ENCODE results near the gene SRSF6. TPM values are rescaled to one million over a fixed set of nuclear protein-coding genes. Genes with fewer than 3 reads are reported as not detected.
"Not testable (repeated sequence)": the region's sequence is repeated elsewhere in the genome, so short reads cannot be mapped to it uniquely, and the experiment has no call there.

The SRSF6 gene
- polyA plus RNA-seq, 2 donors: 68.9 to 106 TPM

- WGBS, 2 donors: 93 to 94% methylated on average over 1 of the region's 1 CpG
- Histone ChIP-seq H3K9me3 (ENCODE audit: control insufficient read depth in 2 of 2, insufficient read depth in 1 of 2, low read depth in 1 of 2, low read length in 1 of 2) (no peaks in the 10 kb centered on the region), H3K27ac (ENCODE audit: low read depth in 2 of 2, low read length in 1 of 2) (no peak overlapping the region), H3K27me3 (ENCODE audit: control insufficient read depth in 1 of 2, insufficient read depth in 2 of 2, low read length in 2 of 2) (no peaks in the 10 kb centered on the region), H3K4me3 (ENCODE audit: low read depth in 1 of 2, low read length in 2 of 2) (no peak overlapping the region), H3K4me1 (ENCODE audit: control insufficient read depth in 2 of 2, insufficient read depth in 2 of 2, low read length in 1 of 2) (no peaks in the 10 kb centered on the region), H3K36me3 (ENCODE audit: control insufficient read depth in 2 of 2, insufficient read depth in 2 of 2, low read length in 1 of 2) (peaks cover 2 to 22% of the 10 kb centered on the region in 2 donors)
Observed at GRCh38 chr20:43467589-43467988, 9.9 kb downstream of the SRSF6 start.

- no peak overlapping the region for H3K27ac ChIP-seq (ENCODE audit: low read depth in 2 of 2, low read length in 1 of 2)
- H3K36me3 ChIP-seq (ENCODE audit: control insufficient read depth in 2 of 2, insufficient read depth in 2 of 2, low read length in 1 of 2): peaks cover 0 to 3% of the 10 kb centered on the region in 2 donors
- WGBS, 2 donors: 81 to 82% methylated on average over 11 of the region's 11 CpGs
- H3K4me3 ChIP-seq (ENCODE audit: low read depth in 1 of 2, low read length in 2 of 2): no peak overlapping the region
- peaks cover 0 to 2% of the 10 kb centered on the region in 2 donors for H3K4me1 ChIP-seq (ENCODE audit: control insufficient read depth in 2 of 2, insufficient read depth in 2 of 2, low read length in 1 of 2)
- no peaks in the 10 kb centered on the region for H3K9me3 ChIP-seq (ENCODE audit: control insufficient read depth in 2 of 2, insufficient read depth in 1 of 2, low read depth in 1 of 2, low read length in 1 of 2)
- H3K27me3 ChIP-seq (ENCODE audit: control insufficient read depth in 1 of 2, insufficient read depth in 2 of 2, low read length in 2 of 2): no peaks in the 10 kb centered on the region
Observed at GRCh38 chr20:43472671-43473380, 15.1 kb downstream of the SRSF6 start.

DNA sequence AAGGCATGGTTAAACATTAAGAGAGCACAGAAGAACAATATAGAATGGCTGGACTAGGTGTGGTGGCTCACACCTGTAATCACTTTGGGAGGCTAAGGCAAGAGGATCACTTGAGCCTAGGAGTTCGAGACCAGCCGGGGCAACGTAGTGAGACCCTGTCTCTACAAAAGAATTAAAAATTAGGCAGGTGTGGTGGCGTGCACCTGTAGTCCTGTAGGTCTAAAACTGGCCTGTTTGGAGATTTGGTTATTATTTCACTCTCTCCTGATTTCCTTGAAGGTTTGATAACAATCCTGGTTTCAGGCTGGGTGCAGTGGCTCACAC is 15.6 kb downstream of the SRSF6 start:
- Histone ChIP-seq H3K27me3 (ENCODE audit: control insufficient read depth in 1 of 2, insufficient read depth in 2 of 2, low read length in 2 of 2) (no peaks in the 10 kb centered on the region), H3K36me3 (ENCODE audit: control insufficient read depth in 2 of 2, insufficient read depth in 2 of 2, low read length in 1 of 2) (peaks cover 0 to 3% of the 10 kb centered on the region in 2 donors), H3K4me3 (ENCODE audit: low read depth in 1 of 2, low read length in 2 of 2) (no peak overlapping the region), H3K9me3 (ENCODE audit: control insufficient read depth in 2 of 2, insufficient read depth in 1 of 2, low read depth in 1 of 2, low read length in 1 of 2) (no peaks in the 10 kb centered on the region), H3K27ac (ENCODE audit: low read depth in 2 of 2, low read length in 1 of 2) (no peak overlapping the region), H3K4me1 (ENCODE audit: control insufficient read depth in 2 of 2, insufficient read depth in 2 of 2, low read length in 1 of 2) (peaks cover 0 to 2% of the 10 kb centered on the region in 2 donors)
- 98 to 99% methylated on average over 4 of the region's 4 CpGs for WGBS, 2 donors

DNA sequence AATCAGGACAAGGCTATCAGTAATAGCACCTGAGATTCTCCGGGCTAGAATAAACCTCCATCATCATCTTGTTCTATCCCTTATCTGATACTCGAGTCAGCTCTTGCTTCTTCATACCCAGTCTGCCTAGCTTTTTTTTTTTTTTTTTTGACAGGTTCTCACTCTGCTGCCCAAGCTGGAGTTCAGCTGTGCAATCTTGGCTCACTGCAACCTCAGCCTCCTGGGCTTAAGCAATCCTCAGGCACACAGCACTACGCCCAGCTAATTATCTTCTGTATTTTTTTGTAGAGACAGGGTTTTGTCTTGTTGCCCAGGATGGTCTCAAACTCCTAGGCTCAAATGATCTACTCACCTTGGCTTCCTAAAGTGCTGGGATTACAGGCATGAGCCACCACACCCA is 19.5 kb downstream of the SRSF6 start:
- Histone ChIP-seq H3K27me3 (ENCODE audit: control insufficient read depth in 1 of 2, insufficient read depth in 2 of 2, low read length in 2 of 2) (no peaks in the 10 kb centered on the region), H3K36me3 (ENCODE audit: control insufficient read depth in 2 of 2, insufficient read depth in 2 of 2, low read length in 1 of 2) (no peaks in the 10 kb centered on the region), H3K9me3 (ENCODE audit: control insufficient read depth in 2 of 2, insufficient read depth in 1 of 2, low read depth in 1 of 2, low read length in 1 of 2) (no peaks in the 10 kb centered on the region), H3K27ac (ENCODE audit: low read depth in 2 of 2, low read length in 1 of 2) (no peak overlapping the region), H3K4me1 (ENCODE audit: control insufficient read depth in 2 of 2, insufficient read depth in 2 of 2, low read length in 1 of 2) (peaks cover 0 to 2% of the 10 kb centered on the region in 2 donors), H3K4me3 (ENCODE audit: low read depth in 1 of 2, low read length in 2 of 2) (no peak overlapping the region)
- WGBS, 2 donors: 45 to 63% methylated on average over 3 of the region's 3 CpGs

GRCh38 chr20:43477619-43478018 is 19.9 kb downstream of the SRSF6 start:
- Histone ChIP-seq H3K27me3 (ENCODE audit: control insufficient read depth in 1 of 2, insufficient read depth in 2 of 2, low read length in 2 of 2) (no peaks in the 10 kb centered on the region), H3K4me1 (ENCODE audit: control insufficient read depth in 2 of 2, insufficient read depth in 2 of 2, low read length in 1 of 2) (peaks cover 0 to 2% of the 10 kb centered on the region in 2 donors), H3K9me3 (ENCODE audit: control insufficient read depth in 2 of 2, insufficient read depth in 1 of 2, low read depth in 1 of 2, low read length in 1 of 2) (no peaks in the 10 kb centered on the region), H3K27ac (ENCODE audit: low read depth in 2 of 2, low read length in 1 of 2) (no peak overlapping the region), H3K36me3 (ENCODE audit: control insufficient read depth in 2 of 2, insufficient read depth in 2 of 2, low read length in 1 of 2) (no peaks in the 10 kb centered on the region), H3K4me3 (ENCODE audit: low read depth in 1 of 2, low read length in 2 of 2) (no peak overlapping the region)
- WGBS, 2 donors: 64 to 65% methylated on average over 4 of the region's 4 CpGs

DNA sequence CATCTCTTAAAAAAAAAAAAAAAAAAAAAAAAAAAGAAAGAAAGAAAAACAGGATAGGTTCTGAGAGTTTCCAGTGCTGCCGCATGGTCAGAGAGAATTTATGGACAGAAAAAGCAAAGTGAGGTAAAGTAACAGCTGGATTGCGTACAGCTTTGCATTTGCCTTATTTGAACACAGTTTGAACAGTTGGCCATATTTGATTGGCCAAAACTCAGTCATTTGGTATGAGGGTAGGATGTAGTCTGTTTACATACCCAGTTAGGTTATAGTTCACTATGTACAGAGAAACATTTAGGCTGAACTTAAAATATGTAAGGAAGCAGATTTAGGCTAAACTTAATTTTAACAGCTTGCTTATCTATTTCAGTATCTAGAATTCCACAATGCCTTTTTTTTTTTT is 32.3 kb downstream of the SRSF6 start:
- Histone ChIP-seq H3K4me1 (ENCODE audit: control insufficient read depth in 2 of 2, insufficient read depth in 2 of 2, low read length in 1 of 2) (no peaks in the 10 kb centered on the region), H3K27ac (ENCODE audit: low read depth in 2 of 2, low read length in 1 of 2) (no peak overlapping the region), H3K9me3 (ENCODE audit: control insufficient read depth in 2 of 2, insufficient read depth in 1 of 2, low read depth in 1 of 2, low read length in 1 of 2) (no peaks in the 10 kb centered on the region), H3K36me3 (ENCODE audit: control insufficient read depth in 2 of 2, insufficient read depth in 2 of 2, low read length in 1 of 2) (no peaks in the 10 kb centered on the region), H3K4me3 (ENCODE audit: low read depth in 1 of 2, low read length in 2 of 2) (no peak overlapping the region), H3K27me3 (ENCODE audit: control insufficient read depth in 1 of 2, insufficient read depth in 2 of 2, low read length in 2 of 2) (no peaks in the 10 kb centered on the region)
- WGBS, 2 donors: 84 to 89% methylated on average over 2 of the region's 2 CpGs

GRCh38 chr20:43492101-43492500 is 34.4 kb downstream of the SRSF6 start:
- 45 to 65% methylated on average over 3 of the region's 3 CpGs for WGBS, 2 donors
- H3K36me3 ChIP-seq (ENCODE audit: control insufficient read depth in 2 of 2, insufficient read depth in 2 of 2, low read length in 1 of 2): no peaks in the 10 kb centered on the region
- H3K4me1 ChIP-seq (ENCODE audit: control insufficient read depth in 2 of 2, insufficient read depth in 2 of 2, low read length in 1 of 2): no peaks in the 10 kb centered on the region
- peaks cover 0 to 2% of the 10 kb centered on the region in 2 donors for H3K27me3 ChIP-seq (ENCODE audit: control insufficient read depth in 1 of 2, insufficient read depth in 2 of 2, low read length in 2 of 2)
- no peak overlapping the region for H3K4me3 ChIP-seq (ENCODE audit: low read depth in 1 of 2, low read length in 2 of 2)
- no peak overlapping the region for H3K27ac ChIP-seq (ENCODE audit: low read depth in 2 of 2, low read length in 1 of 2)
- H3K9me3 ChIP-seq (ENCODE audit: control insufficient read depth in 2 of 2, insufficient read depth in 1 of 2, low read depth in 1 of 2, low read length in 1 of 2): no peaks in the 10 kb centered on the region

GRCh38 chr20:43495388-43495787 is 37.7 kb downstream of the SRSF6 start:
- Histone ChIP-seq H3K27me3 (ENCODE audit: control insufficient read depth in 1 of 2, insufficient read depth in 2 of 2, low read length in 2 of 2) (peaks cover 0 to 2% of the 10 kb centered on the region in 2 donors), H3K4me3 (ENCODE audit: low read depth in 1 of 2, low read length in 2 of 2) (no peak overlapping the region), H3K4me1 (ENCODE audit: control insufficient read depth in 2 of 2, insufficient read depth in 2 of 2, low read length in 1 of 2) (no peaks in the 10 kb centered on the region), H3K27ac (ENCODE audit: low read depth in 2 of 2, low read length in 1 of 2) (no peak overlapping the region), H3K9me3 (ENCODE audit: control insufficient read depth in 2 of 2, insufficient read depth in 1 of 2, low read depth in 1 of 2, low read length in 1 of 2) (no peaks in the 10 kb centered on the region), H3K36me3 (ENCODE audit: control insufficient read depth in 2 of 2, insufficient read depth in 2 of 2, low read length in 1 of 2) (no peaks in the 10 kb centered on the region)
- 40 to 45% methylated on average over 2 of the region's 2 CpGs for WGBS, 2 donors

DNA sequence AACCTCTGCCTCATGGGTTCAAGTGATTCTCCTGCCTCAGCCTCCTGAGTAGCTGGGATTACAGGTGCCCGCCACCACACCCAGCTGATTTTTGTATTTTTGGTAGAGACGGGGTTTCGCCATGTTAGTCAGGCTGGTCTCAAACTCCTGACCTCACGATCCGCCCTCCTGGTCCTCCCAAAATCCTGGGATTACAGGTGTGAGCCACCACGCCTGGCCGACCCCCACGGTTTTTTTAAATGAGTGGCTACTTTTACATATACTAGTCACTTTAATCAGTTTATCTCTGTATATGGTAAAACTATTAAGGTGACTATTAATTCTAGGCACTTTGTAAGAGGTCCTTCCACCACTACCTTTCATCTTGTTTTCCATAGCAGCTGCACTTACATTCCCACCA is 44.3 kb downstream of the SRSF6 start:
- H3K27me3 ChIP-seq (ENCODE audit: control insufficient read depth in 1 of 2, insufficient read depth in 2 of 2, low read length in 2 of 2); H3K4me3 ChIP-seq (ENCODE audit: low read depth in 1 of 2, low read length in 2 of 2); H3K4me1 ChIP-seq (ENCODE audit: control insufficient read depth in 2 of 2, insufficient read depth in 2 of 2, low read length in 1 of 2); H3K27ac ChIP-seq (ENCODE audit: low read depth in 2 of 2, low read length in 1 of 2); H3K36me3 ChIP-seq (ENCODE audit: control insufficient read depth in 2 of 2, insufficient read depth in 2 of 2, low read length in 1 of 2); H3K9me3 ChIP-seq (ENCODE audit: control insufficient read depth in 2 of 2, insufficient read depth in 1 of 2, low read depth in 1 of 2, low read length in 1 of 2): not testable (repeated sequence)
- WGBS, 2 donors: 92 to 95% methylated on average over 8 of the region's 8 CpGs

DNA sequence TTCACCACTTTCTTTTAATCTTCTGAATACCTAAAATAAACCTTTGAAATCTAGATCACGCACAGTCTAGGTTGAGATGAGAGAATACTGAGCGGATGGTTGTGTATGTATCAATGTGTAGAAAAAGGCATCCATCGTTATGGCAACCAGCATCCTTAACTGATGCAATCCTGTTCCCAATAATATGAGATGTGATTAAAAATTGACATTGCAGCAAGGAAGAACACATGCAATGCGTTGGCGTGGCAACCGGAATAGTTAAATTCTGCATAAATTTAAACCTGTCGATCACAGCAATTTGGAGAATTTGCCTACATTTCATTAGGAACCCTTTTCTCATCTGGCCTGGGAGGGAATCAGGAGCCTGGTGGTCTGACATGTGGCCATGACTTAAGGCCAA is 48.5 kb downstream of the SRSF6 start:
- Histone ChIP-seq H3K27me3 (ENCODE audit: control insufficient read depth in 1 of 2, insufficient read depth in 2 of 2, low read length in 2 of 2) (no peaks in the 10 kb centered on the region), H3K36me3 (ENCODE audit: control insufficient read depth in 2 of 2, insufficient read depth in 2 of 2, low read length in 1 of 2) (no peaks in the 10 kb centered on the region), H3K4me3 (ENCODE audit: low read depth in 1 of 2, low read length in 2 of 2) (no peak overlapping the region), H3K27ac (ENCODE audit: low read depth in 2 of 2, low read length in 1 of 2) (no peak overlapping the region), H3K4me1 (ENCODE audit: control insufficient read depth in 2 of 2, insufficient read depth in 2 of 2, low read length in 1 of 2) (peaks cover 0 to 4% of the 10 kb centered on the region in 2 donors), H3K9me3 (ENCODE audit: control insufficient read depth in 2 of 2, insufficient read depth in 1 of 2, low read depth in 1 of 2, low read length in 1 of 2) (no peaks in the 10 kb centered on the region)
- WGBS, 2 donors: 93 to 95% methylated on average over 7 of the region's 7 CpGs

Measured in esophagus (tissue), 2 donors.